Activated T-helper 1 cell treated with Interleukin-2 at 50 U/mL for 16 hours (primary cell): Measurements from ENCODE around the gene LSP1.

Experiments used
- DNase-seq: peaks from one replicate; pipeline ENCODE4 v3.0.0-alpha.2; 2020; ENCODE audit warnings: low read depth

The LSP1 gene

GRCh38 chr11:1848640-1849430, 4.0 kb upstream of the LSP1 start:
- no peak for DNase-seq

- no peak for DNase-seq
These were observed 1.3 kb upstream of the LSP1 start for GRCh38 chr11:1851468-1852180.

GRCh38 chr11:1852271-1852876, 510 bp upstream of the LSP1 start:
- no peak for DNase-seq

- no peak for DNase-seq
These were observed 670 bp downstream of the LSP1 start for GRCh38 chr11:1853376-1854131.

GRCh38 chr11:1854132-1854948, 1.5 kb downstream of the LSP1 start:
- no peak for DNase-seq

GRCh38 chr11:1854949-1855885, 2.3 kb downstream of the LSP1 start:
- DNase-seq, result no peak

- DNase-seq, result no peak
These were observed 3.0 kb downstream of the LSP1 start for GRCh38 chr11:1855886-1856265.

- DNase-seq, result no peak
These were observed 3.6 kb downstream of the LSP1 start for GRCh38 chr11:1856306-1857005.

- DNase-seq, result no peak
These were observed 4.2 kb downstream of the LSP1 start for GRCh38 chr11:1857064-1857463.

- no peak for DNase-seq
These were observed 5.3 kb downstream of the LSP1 start for GRCh38 chr11:1858154-1858553.

- no peak for DNase-seq
These were observed 5.7 kb downstream of the LSP1 start for GRCh38 chr11:1858576-1858975.

- no peak for DNase-seq
These were observed 6.1 kb downstream of the LSP1 start for GRCh38 chr11:1859004-1859403.

- no peak for DNase-seq
These were observed 7.2 kb downstream of the LSP1 start for GRCh38 chr11:1860108-1860507.

- no peak for DNase-seq
These were observed 8.8 kb downstream of the LSP1 start for GRCh38 chr11:1861435-1862411.

GRCh38 chr11:1862588-1863351, 9.9 kb downstream of the LSP1 start:
- DNase-seq, result no peak

GRCh38 chr11:1863352-1864216, 10.7 kb downstream of the LSP1 start:
- DNase-seq, result no peak

- no peak for DNase-seq
These were observed 11.3 kb downstream of the LSP1 start for GRCh38 chr11:1864231-1864630.
